Osteoblast (primary cell): Measurements from ENCODE around the gene CACTIN. TPM values are rescaled to one million over a fixed set of nuclear protein-coding genes. Genes with fewer than 3 reads are reported as not detected.
A peak's percentile ranks its signal among the peaks of the same experiment; 100 is the strongest.

ENCODE experiments used
- DNase-seq: peaks from one replicate; pipeline ENCODE4 v3.0.0; 2011; ENCODE audit warnings: low spot score, mixed read lengths; ENCODE audit not compliant: insufficient read length; ENCODE audit errors: missing footprints
- H2AFZ ChIP-seq: 2 replicates; pipeline ENCODE4 v1.6.0; 2011; ENCODE audit warnings: mild to moderate bottlenecking, low read length
- H3K27ac ChIP-seq: 2 replicates; pipeline ENCODE4 v1.5.1; 2011; ENCODE audit warnings: mild to moderate bottlenecking, low read depth, low read length, moderate library complexity
- H3K27me3 ChIP-seq: 2 replicates; pipeline ENCODE4 v1.6.0; 2012; ENCODE audit warnings: mild to moderate bottlenecking, control low read depth, inconsistent platforms, low read length, moderate library complexity; ENCODE audit not compliant: insufficient read depth
- H3K36me3 ChIP-seq: 2 replicates; pipeline ENCODE4 v1.5.1; 2011; ENCODE audit warnings: mild to moderate bottlenecking, low read length, control low read depth, moderate library complexity; ENCODE audit not compliant: insufficient read depth
- H3K4me1 ChIP-seq: 2 replicates; pipeline ENCODE4 v1.5.1; 2011; ENCODE audit warnings: mild to moderate bottlenecking, low read length, control low read depth, moderate library complexity; ENCODE audit not compliant: insufficient read depth
- H3K4me2 ChIP-seq: 2 replicates; pipeline ENCODE4 v1.6.0; 2011; ENCODE audit warnings: mild to moderate bottlenecking, low read length; ENCODE audit not compliant: insufficient read depth
- H3K4me3 ChIP-seq: fragments of 200-600 bp; sonication (generic); 3 replicates; pipeline ENCODE4 v1.5.1; 2012; ENCODE audit warnings: mild to moderate bottlenecking, low read length, inconsistent platforms; ENCODE audit not compliant: insufficient read depth
- H3K79me2 ChIP-seq: 2 replicates; pipeline ENCODE4 v1.6.0; 2012; ENCODE audit warnings: mild to moderate bottlenecking, low read length, control low read depth, inconsistent platforms; ENCODE audit not compliant: insufficient read depth
- H3K9me3 ChIP-seq: 2 replicates; pipeline ENCODE4 v1.5.1; 2011; ENCODE audit warnings: low read depth, low read length, control low read depth
- H4K20me1 ChIP-seq: 2 replicates; pipeline ENCODE4 v1.6.0; 2012; ENCODE audit warnings: mild to moderate bottlenecking, low read length, control low read depth; ENCODE audit not compliant: insufficient read depth
- CTCF ChIP-seq: IDR thresholded peaks from 2 replicates; pipeline ENCODE4 v1.5.1; 2011; ENCODE audit warnings: mild to moderate bottlenecking, low read depth, low read length, moderate library complexity; ENCODE audit errors: extremely low read depth
- total RNA-seq: library from RNA; depleted of rRNA; stranded (reverse); fragments of >200 nt; gene quantifications from 2 replicates; pipeline ENCODE4 v1.2.3, GENCODE V29; 2012

CACTIN gene
- total RNA-seq, 1 donor, result 19.9 TPM

GRCh38 chr19:3620145-3620816 is 6.3 kb downstream of the CACTIN start:
- Histone ChIP-seq H3K4me3 (no peak overlapping the region), H3K27ac (no peak overlapping the region), H3K4me1 (peaks cover 4% of the 10 kb centered on the region), H3K27me3 (no peaks in the 10 kb centered on the region), H3K36me3 (peaks cover 5% of the 10 kb centered on the region), H3K9me3 (no peaks in the 10 kb centered on the region), H4K20me1 (peaks cover 12% of the 10 kb centered on the region), H2AFZ (no peak overlapping the region), H3K79me2 (peaks cover 20% of the 10 kb centered on the region), H3K4me2 (no peak overlapping the region)
- no peak for TF ChIP-seq CTCF
- no peak for DNase-seq

- Histone ChIP-seq H3K4me3 (no peak overlapping the region), H3K27ac (no peak overlapping the region)
Observed at GRCh38 chr19:3619631-3620012, 7.0 kb downstream of the CACTIN start.

GRCh38 chr19:3618811-3619630 is 7.6 kb downstream of the CACTIN start:
- no peaks in the 10 kb centered on the region for H3K27me3 ChIP-seq
- H3K36me3 ChIP-seq, result peaks cover 5% of the 10 kb centered on the region
- H3K4me3 ChIP-seq, result no peak overlapping the region
- H3K27ac ChIP-seq, result no peak overlapping the region
- peaks cover 7% of the 10 kb centered on the region for H3K79me2 ChIP-seq
- no peak for TF ChIP-seq CTCF
- H3K4me1 ChIP-seq, result no peaks in the 10 kb centered on the region
- peaks cover 7% of the 10 kb centered on the region for H4K20me1 ChIP-seq
- no peak for DNase-seq
- no peaks in the 10 kb centered on the region for H3K9me3 ChIP-seq
- H2AFZ ChIP-seq, result no peak overlapping the region
- no peak overlapping the region for H3K4me2 ChIP-seq

More at GRCh38 chr19:3619631-3620012, 7.0 kb downstream of the CACTIN start:
- no peak for DNase-seq
- peaks cover 5% of the 10 kb centered on the region for H3K36me3 ChIP-seq
- no peak overlapping the region for H3K4me2 ChIP-seq
- H4K20me1 ChIP-seq, result peaks cover 10% of the 10 kb centered on the region
- H3K4me1 ChIP-seq, result no peaks in the 10 kb centered on the region
- H3K9me3 ChIP-seq, result no peaks in the 10 kb centered on the region
- peaks cover 13% of the 10 kb centered on the region for H3K79me2 ChIP-seq
- no peak overlapping the region for H2AFZ ChIP-seq
- no peaks in the 10 kb centered on the region for H3K27me3 ChIP-seq
- TF ChIP-seq CTCF, result no peak

- no peak overlapping the region for H3K27ac ChIP-seq
- H3K27me3 ChIP-seq, result no peaks in the 10 kb centered on the region
- H4K20me1 ChIP-seq, result peaks cover 7% of the 10 kb centered on the region
- H3K36me3 ChIP-seq, result peaks cover 5% of the 10 kb centered on the region
- no peak overlapping the region for H2AFZ ChIP-seq
- no peak overlapping the region for H3K4me3 ChIP-seq
- peak; percentile 99 for DNase-seq
- no peaks in the 10 kb centered on the region for H3K4me1 ChIP-seq
- peak overlapping the region; percentile 48 for H3K4me2 ChIP-seq
- H3K79me2 ChIP-seq, result no peaks in the 10 kb centered on the region
- peak; percentile 76 for TF ChIP-seq CTCF
- no peaks in the 10 kb centered on the region for H3K9me3 ChIP-seq
Observed at GRCh38 chr19:3618144-3618810, 8.3 kb downstream of the CACTIN start.
